PC-3 (cell line): ENCODE data around the gene BICD2.

Source experiments
- CTCF ChIP-seq: fragments of 300-600 bp; sonication (generic); conservative IDR thresholded peaks from 2 replicates; pipeline ENCODE4 v1.5.1; 2017; ENCODE audit warnings: antibody characterized with exemption, low read depth, mild to moderate bottlenecking, low read length
- EZH2phosphoT487 ChIP-seq: fragments of 300-600 bp; sonication (generic); IDR thresholded peaks from 2 replicates; pipeline ENCODE4 v1.6.1; 2018; ENCODE audit warnings: mild to moderate bottlenecking, antibody characterized with exemption, low read length, borderline replicate concordance

GRCh38 chr9:92663951-92664350, 100.7 kb downstream of the BICD2 start:
- TF ChIP-seq CTCF (no peak), EZH2phosphoT487 (no peak)
